ENCODE results near the gene FSTL4. TPM values are rescaled to one million over a fixed set of nuclear protein-coding genes. Genes with fewer than 3 reads are reported as not detected.

Gene FSTL4
- total RNA-seq, 4 donors from 2014 or later: 0.18 to 0.27 (median 0.20) TPM; not detected in 1

DNA sequence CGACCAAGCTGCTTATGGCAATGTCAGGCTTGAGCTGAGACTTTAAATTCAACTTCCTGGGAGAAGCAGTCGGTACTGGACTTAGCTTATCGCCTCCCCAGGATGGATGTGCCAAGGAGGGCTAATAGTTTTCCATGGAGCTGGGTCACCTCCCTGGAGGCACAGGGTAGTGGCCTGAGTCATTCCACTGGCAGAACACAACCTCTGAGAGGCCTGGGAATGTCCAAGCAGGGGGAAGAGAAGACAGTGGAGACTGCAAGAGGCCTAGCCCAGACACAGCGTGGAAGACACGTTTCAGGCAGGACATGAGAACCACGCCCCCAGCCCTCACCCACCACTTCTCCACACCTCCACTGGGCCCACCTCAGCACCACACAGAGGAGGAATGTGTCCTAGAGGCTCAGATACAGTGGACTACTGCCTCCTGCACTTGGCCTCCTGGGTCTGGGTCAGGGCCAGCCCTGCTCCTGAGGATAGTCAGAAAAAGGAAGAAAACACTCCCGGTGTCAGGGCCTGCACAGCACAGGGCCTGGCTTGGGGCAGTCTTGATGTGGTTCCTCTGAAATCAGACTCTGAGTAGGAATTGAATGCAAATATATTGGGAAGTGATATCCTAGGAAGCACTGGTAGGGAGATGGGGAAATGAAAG lies 171.8 kb downstream of the FSTL4 start:
- in situ Hi-C loops (cut with MboI; ENCODE audit: low sequenced_read_pairs in 4 of 4): loop anchor here in 1 of 4 donors (25.0 kb wide), 1 partner anchor 447 kb away; no protein-coding TSS in a partner anchor
- H3K27ac ChIP-seq: peak overlapping the region in 1 of 4 donors; percentile 52
- H3K9me3 ChIP-seq: no peaks in the 10 kb centered on the region
- DNase-seq (peak in 1 of 2 donors; percentile 19), ATAC-seq (peak in 1 of 2 donors; percentile 41)
- intact Hi-C loops (cut with DNase I; ENCODE audit: low total_unique reads): no loop called here
- no peak overlapping the region for H3K4me3 ChIP-seq
- H3K4me1 ChIP-seq: no peaks in the 10 kb centered on the region
- no peaks in the 10 kb centered on the region for H3K36me3 ChIP-seq
- no peak for TF ChIP-seq CTCF (IDR thresholded peaks at IDR 0.05 in 4 of 5, conservative IDR thresholded peaks at IDR 0.05 in 1 of 5)
- TF ChIP-seq POLR2A (IDR thresholded peaks at IDR 0.05): no peak
- no peaks in the 10 kb centered on the region for H3K27me3 ChIP-seq

GRCh38 chr5:133439859-133440258 lies 172.5 kb downstream of the FSTL4 start:
- Histone ChIP-seq H3K9me3 (no peaks in the 10 kb centered on the region), H3K27me3 (no peaks in the 10 kb centered on the region), H3K4me3 (no peak overlapping the region), H3K36me3 (no peaks in the 10 kb centered on the region), H3K27ac (peak overlapping the region in 1 of 4 donors; percentile 52), H3K4me1 (no peaks in the 10 kb centered on the region)
- intact Hi-C loops (cut with DNase I; ENCODE audit: low total_unique reads): no loop called here
- TF ChIP-seq POLR2A (IDR thresholded peaks at IDR 0.05): no peak
- no peak for TF ChIP-seq CTCF (IDR thresholded peaks at IDR 0.05 in 4 of 5, conservative IDR thresholded peaks at IDR 0.05 in 1 of 5)
- ATAC-seq: no peak
- in situ Hi-C loops (cut with MboI; ENCODE audit: low sequenced_read_pairs in 4 of 4): loop anchor here in 1 of 4 donors (25.0 kb wide), 1 partner anchor 447 kb away; no protein-coding TSS in a partner anchor
- DNase-seq: no peak

DNA sequence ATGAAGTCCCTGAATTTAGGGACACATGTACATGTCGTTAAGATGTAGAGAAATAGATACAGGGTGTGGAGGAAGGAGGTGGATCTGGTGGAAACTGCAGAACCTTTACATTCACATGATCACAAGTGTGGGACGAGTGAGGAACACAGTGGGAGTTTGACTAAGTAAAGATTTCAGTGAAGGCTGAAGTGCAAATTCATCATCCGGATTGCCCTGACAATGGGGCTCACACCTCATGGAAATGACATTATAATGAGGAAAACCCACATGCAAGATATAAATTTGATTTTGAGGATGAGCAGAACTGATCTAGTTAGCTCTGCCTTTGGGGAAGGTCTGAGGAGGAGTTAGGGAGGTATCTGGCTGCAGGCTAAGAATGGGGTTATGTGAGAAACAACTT lies 173.9 kb downstream of the FSTL4 start:
- intact Hi-C loops (cut with DNase I; ENCODE audit: low total_unique reads): no loop called here

DNA sequence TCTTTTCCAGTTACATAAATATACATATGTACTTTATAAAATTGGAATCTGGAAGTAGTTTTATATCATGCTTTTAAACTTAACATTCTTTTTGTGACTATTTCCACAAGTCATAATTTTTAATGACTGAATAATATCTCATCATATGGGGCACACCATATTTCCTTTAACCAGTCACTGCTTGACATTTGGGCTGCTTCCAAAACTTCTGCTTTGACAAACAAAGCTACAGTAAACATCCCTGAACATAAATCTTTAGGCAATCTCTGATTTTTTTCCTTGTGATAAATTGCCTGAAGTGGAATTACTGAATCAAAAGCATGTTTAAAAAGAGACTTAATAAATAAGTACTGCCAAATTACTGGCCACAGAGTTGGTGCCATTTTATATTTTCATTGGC lies 178.0 kb downstream of the FSTL4 start:
- intact Hi-C loops (cut with DNase I; ENCODE audit: low total_unique reads) (no loop called here), in situ Hi-C loops (cut with MboI; ENCODE audit: low sequenced_read_pairs in 4 of 4) (loop anchor here in 1 of 4 donors (25.0 kb wide), 1 partner anchor 453 kb away; no protein-coding TSS in a partner anchor)
- no peaks in the 10 kb centered on the region for H3K4me1 ChIP-seq
- no peaks in the 10 kb centered on the region for H3K27me3 ChIP-seq
- DNase-seq (no peak), ATAC-seq (no peak)
- H3K27ac ChIP-seq: peak overlapping the region in 1 of 4 donors; percentile 18
- TF ChIP-seq POLR2A (IDR thresholded peaks at IDR 0.05) (no peak), CTCF (IDR thresholded peaks at IDR 0.05 in 4 of 5, conservative IDR thresholded peaks at IDR 0.05 in 1 of 5) (no peak)
- H3K9me3 ChIP-seq: no peaks in the 10 kb centered on the region
- no peak overlapping the region for H3K4me3 ChIP-seq
- H3K36me3 ChIP-seq: no peaks in the 10 kb centered on the region

More for the DNA sequence above, 173.9 kb downstream of the FSTL4 start:
- in situ Hi-C loops (cut with MboI; ENCODE audit: low sequenced_read_pairs in 4 of 4): loop anchor here in 1 of 4 donors (25.0 kb wide), 1 partner anchor 449 kb away; no protein-coding TSS in a partner anchor
- ATAC-seq (no peak), DNase-seq (no peak)
- no peak for TF ChIP-seq POLR2A (IDR thresholded peaks at IDR 0.05)
- TF ChIP-seq CTCF (IDR thresholded peaks at IDR 0.05 in 4 of 5, conservative IDR thresholded peaks at IDR 0.05 in 1 of 5): no peak
- Histone ChIP-seq H3K9me3 (no peaks in the 10 kb centered on the region), H3K4me1 (no peaks in the 10 kb centered on the region), H3K27ac (no peak overlapping the region), H3K4me3 (no peak overlapping the region), H3K36me3 (no peaks in the 10 kb centered on the region), H3K27me3 (no peaks in the 10 kb centered on the region)

Data from gastrocnemius medialis (tissue), 4 donors.